GM12892 (cell line): ENCODE data around the gene GAS7.

Source experiments
- POLR2A ChIP-seq: IDR thresholded peaks from 2 replicates; pipeline ENCODE4 v1.6.1; 2011; ENCODE audit warnings: low read depth, low read length, control low read depth
- POLR2AphosphoS5 ChIP-seq: IDR thresholded peaks from 2 replicates; pipeline ENCODE4 v1.6.1; 2011; ENCODE audit warnings: low read depth, low read length, control low read depth
- TAF1 ChIP-seq: IDR thresholded peaks from 2 replicates; pipeline ENCODE4 v1.6.1; 2011; ENCODE audit warnings: low read depth, mild to moderate bottlenecking, control low read depth, low read length, borderline replicate concordance

GRCh38 chr17:10070690-10071089, 127.7 kb downstream of the GAS7 start:
- TF ChIP-seq POLR2A (no peak), POLR2AphosphoS5 (no peak), TAF1 (no peak)
